GM23248 (cell line): ENCODE data around the gene ZNF497. TPM values are rescaled to one million over a fixed set of nuclear protein-coding genes. Genes with fewer than 3 reads are reported as not detected.
"Not testable (repeated sequence)": the region's sequence is repeated elsewhere in the genome, so short reads cannot be mapped to it uniquely, and the experiment has no call there.

Experiments used
- DNase-seq: peaks from one replicate; pipeline ENCODE4 v3.0.0-alpha.2; 2015
- H2AFZ ChIP-seq: fragments of 200-600 bp; sonication (generic); 2 replicates; pipeline ENCODE4 v1.6.1; 2016; ENCODE audit warnings: antibody characterized with exemption
- H3F3A ChIP-seq: fragments of 200-600 bp; sonication (generic); 2 replicates; pipeline ENCODE4 v1.6.1; 2016; ENCODE audit warnings: mild to moderate bottlenecking, antibody characterized with exemption, mixed run types; ENCODE audit not compliant: insufficient read depth
- H3K27ac ChIP-seq: fragments of 200-600 bp; sonication (generic); 2 replicates; pipeline ENCODE4 v1.5.1; 2016; ENCODE audit warnings: mild to moderate bottlenecking
- H3K27me3 ChIP-seq: fragments of 200-600 bp; sonication (generic); replicated peaks from 2 replicates; pipeline ENCODE4 v1.6.1; 2016; ENCODE audit warnings: mild to moderate bottlenecking; ENCODE audit not compliant: insufficient read depth
- H3K36me3 ChIP-seq: fragments of 200-600 bp; sonication (generic); 2 replicates; pipeline ENCODE4 v1.6.1; 2016; ENCODE audit warnings: low read depth, mild to moderate bottlenecking
- H3K4me1 ChIP-seq: fragments of 200-600 bp; sonication (generic); 2 replicates; pipeline ENCODE4 v1.6.1; 2016; ENCODE audit warnings: mild to moderate bottlenecking; ENCODE audit not compliant: insufficient read depth
- H3K4me2 ChIP-seq: fragments of 200-600 bp; sonication (generic); one replicate; pipeline ENCODE4 v1.6.1; 2016; ENCODE audit warnings: mild to moderate bottlenecking; ENCODE audit not compliant: unreplicated experiment
- H3K4me3 ChIP-seq: fragments of 200-600 bp; sonication (generic); 2 replicates; pipeline ENCODE4 v1.5.1; 2016; ENCODE audit warnings: mild to moderate bottlenecking
- H3K79me2 ChIP-seq: fragments of 200-600 bp; sonication (generic); 2 replicates; pipeline ENCODE4 v1.6.1; 2016; ENCODE audit warnings: mild to moderate bottlenecking; ENCODE audit not compliant: insufficient read depth
- H3K9ac ChIP-seq: fragments of 200-600 bp; sonication (generic); 2 replicates; pipeline ENCODE4 v1.6.1; 2016; ENCODE audit warnings: mild to moderate bottlenecking
- H3K9me2 ChIP-seq: fragments of 200-600 bp; sonication (generic); 2 replicates; pipeline ENCODE4 v1.6.1; 2016; ENCODE audit warnings: mixed run types, mild to moderate bottlenecking, moderate library complexity; ENCODE audit not compliant: insufficient read depth
- H3K9me3 ChIP-seq: fragments of 200-600 bp; sonication (generic); one replicate; pipeline ENCODE4 v1.6.1; 2017; ENCODE audit warnings: low read depth
- H4K20me1 ChIP-seq: fragments of 200-600 bp; sonication (generic); 2 replicates; pipeline ENCODE4 v1.6.0; 2016; ENCODE audit not compliant: insufficient read depth
- EZH2 ChIP-seq: fragments of 200-600 bp; sonication (generic); IDR thresholded peaks from 2 replicates; pipeline ENCODE4 v1.6.1; 2018; ENCODE audit warnings: antibody characterized with exemption, mild to moderate bottlenecking; ENCODE audit not compliant: insufficient read depth, poor library complexity, severe bottlenecking
- EZH2phosphoT487 ChIP-seq: fragments of 200-600 bp; sonication (generic); IDR thresholded peaks from 2 replicates; pipeline ENCODE4 v1.6.1; 2018; ENCODE audit warnings: antibody characterized with exemption, moderate library complexity, mild to moderate bottlenecking, low read depth; ENCODE audit not compliant: insufficient read depth
- WGBS, 2 experiments: methylation state at CpG; one replicate each; pipeline ENCODE4 v1.1.6; 2015 to 2017; ENCODE audit warnings: low lambda C conversion rate in 2 of 2, low coverage in 1 of 2; ENCODE audit errors: missing lambda C conversion rate in 2 of 2; 5-methylcytosine and 5-hydroxymethylcytosine counted together
- in situ Hi-C: fragments of 300-500 bp; cut with MboI; formaldehyde crosslinking; loops from 2 replicates; pipeline ENCODE4 v1.15.0; 2020
- polyA plus RNA-seq: library from polyadenylated mRNA; unstranded; fragments of >200 nt; fragmentation: Nextera tagmentation; extraction: Ambion mirVana; gene quantifications from 2 replicates; pipeline ENCODE4 v1.2.1, GENCODE V29; 2016
- total RNA-seq: library from RNA; depleted of rRNA; stranded (reverse); fragments of >200 nt; shearing (Covaris generic); gene quantifications from 2 replicates; pipeline ENCODE4 v1.2.3, GENCODE V29; 2014

The ZNF497 gene
- total and polyA plus RNA-seq, 2 experiments from 2014 or later = 0.65 to 0.97 TPM

GRCh38 chr19:58311345-58311865 is 51.1 kb downstream of the ZNF497 start:
- in situ Hi-C loops = no loop called here
- TF ChIP-seq EZH2phosphoT487 (no peak), EZH2 (no peak)
- no peak for DNase-seq
- Histone ChIP-seq H3K27me3 (no peaks in the 10 kb centered on the region), H3K4me1 (no peaks in the 10 kb centered on the region), H3K9me2 (no peaks in the 10 kb centered on the region), H4K20me1 (no peaks in the 10 kb centered on the region), H3K79me2 (peaks cover 35% of the 10 kb centered on the region), H3K9me3 (no peaks in the 10 kb centered on the region), H2AFZ (no peak overlapping the region), H3K4me3 (no peak overlapping the region), H3K4me2 (no peak overlapping the region), H3K27ac (no peak overlapping the region), H3K36me3 (peaks cover 34% of the 10 kb centered on the region), H3K9ac (no peak overlapping the region), H3F3A (0 out of 2 replicates have a peak, but pooled peaks cover under 1% of the 10 kb centered on the region)
- 68 to 76% methylated on average over 7 of the region's 7 CpGs for WGBS, 2 experiments

- 57 to 66% methylated on average over 13 of the region's 13 CpGs for WGBS, 2 experiments
Measured at GRCh38 chr19:58310685-58311084, 51.9 kb downstream of the ZNF497 start.

GRCh38 chr19:58307736-58308135 is 54.8 kb downstream of the ZNF497 start:
- no peaks in the 10 kb centered on the region for H3K9me3 ChIP-seq
- peaks cover 57% of the 10 kb centered on the region for H3K79me2 ChIP-seq
- TF ChIP-seq EZH2 (no peak), EZH2phosphoT487 (no peak)
- WGBS, 2 experiments = 80 to 85% methylated on average over 4 of the region's 4 CpGs
- H3K4me1 ChIP-seq = 0 out of 2 replicates have a peak, but pooled peaks cover 4% of the 10 kb centered on the region
- peaks cover 28% of the 10 kb centered on the region for H3K36me3 ChIP-seq
- H3K4me2 ChIP-seq = no peak overlapping the region
- H4K20me1 ChIP-seq = no peaks in the 10 kb centered on the region
- in situ Hi-C loops = no loop called here
- H3K9ac ChIP-seq = no peak overlapping the region
- H3K4me3 ChIP-seq = no peak overlapping the region
- no peaks in the 10 kb centered on the region for H3K9me2 ChIP-seq
- no peak overlapping the region for H3K27ac ChIP-seq
- H3K27me3 ChIP-seq = no peaks in the 10 kb centered on the region
- no peak for DNase-seq
- H3F3A ChIP-seq = peaks cover 16% of the 10 kb centered on the region; the same call in 1 of the 2 replicates
- H2AFZ ChIP-seq = no peak overlapping the region

More at GRCh38 chr19:58310685-58311084, 51.9 kb downstream of the ZNF497 start:
- H3K4me3 ChIP-seq, H3K4me1 ChIP-seq, in situ Hi-C loops, H3K9me3 ChIP-seq, H3K27ac ChIP-seq, H3F3A ChIP-seq, H3K4me2 ChIP-seq, H3K9ac ChIP-seq, H3K9me2 ChIP-seq, H3K27me3 ChIP-seq, H4K20me1 ChIP-seq, H2AFZ ChIP-seq: not testable (repeated sequence)
- DNase-seq = peak; percentile 44
- Histone ChIP-seq H3K36me3 (peaks cover 36% of the 10 kb centered on the region), H3K79me2 (peaks cover 42% of the 10 kb centered on the region)

- peak overlapping the region; percentile 93 for H2AFZ ChIP-seq
- 0 out of 2 replicates have a peak, but pooled peaks cover 4% of the 10 kb centered on the region for H3K4me1 ChIP-seq
- H3K9ac ChIP-seq = peak overlapping the region; percentile 93
- no peaks in the 10 kb centered on the region for H3K27me3 ChIP-seq
- H3K4me3 ChIP-seq = peak overlapping the region; percentile 89
- peaks cover 75% of the 10 kb centered on the region for H3K79me2 ChIP-seq
- peaks cover 20% of the 10 kb centered on the region for H3K36me3 ChIP-seq
- WGBS, 2 experiments = 63 to 66% methylated on average over 12 of the region's 12 CpGs
- H4K20me1 ChIP-seq = no peaks in the 10 kb centered on the region
- peak overlapping the region; percentile 87 for H3K4me2 ChIP-seq
- peak; percentile 22 for DNase-seq
- H3K9me3 ChIP-seq = no peaks in the 10 kb centered on the region
- peak overlapping the region; percentile 83 for H3K27ac ChIP-seq
- peaks cover 24% of the 10 kb centered on the region; the same call in 1 of the 2 replicates for H3F3A ChIP-seq
- no peak for TF ChIP-seq EZH2
- in situ Hi-C loops = no loop called here
- H3K9me2 ChIP-seq = no peaks in the 10 kb centered on the region
Measured at GRCh38 chr19:58305932-58306323, 56.6 kb downstream of the ZNF497 start.
